GM12878 (cell line): ENCODE measurements around the gene TIPARP. TPM values are rescaled to one million over a fixed set of nuclear protein-coding genes. Genes with fewer than 3 reads are reported as not detected.
A peak's percentile ranks its signal among the peaks of the same experiment; 100 is the strongest.

Source experiments
- ATAC-seq: fragments of 200-7000 bp; cut with Tn5 transposase; 3 replicates; pipeline ENCODE4 v1.9.1; 2020; ENCODE audit warnings: mild to moderate bottlenecking, moderate library complexity
- BruUV-seq: library from RNA; stranded (reverse); fragments of 400-500 nt; replicated peaks from 2 replicates; lab custom pipeline; 2021; lab: Mats Ljungman, UMichigan
- CTCF ChIA-PET: fragments of 300-600 bp; sonication (Branson Sonifier 250); formaldehyde crosslinking; extraction: SDS; loops from one replicate; lab custom pipeline; 2021; ENCODE audit warnings: inconsistent platforms; lab: Yijun Ruan, JAX
- POLR2A ChIA-PET: fragments of 350-600 bp; formaldehyde crosslinking; extraction: SDS; loops from one replicate; lab custom pipeline; 2021; ENCODE audit warnings: inconsistent platforms; lab: Charles Lee
- RAD21 ChIA-PET: fragments of 300-600 bp; sonication (Branson Sonifier 250); formaldehyde crosslinking; loops from one replicate; lab custom pipeline; 2023; ENCODE audit warnings: antibody characterized with exemption; ENCODE audit not compliant: unreplicated experiment; lab: Charles Lee
- SMC1A ChIA-PET: fragments of 300-600 bp; sonication (Branson Sonifier 250); formaldehyde crosslinking; loops from one replicate; lab custom pipeline; 2023; ENCODE audit not compliant: unreplicated experiment, uncharacterized antibody; lab: Charles Lee
- DNase-seq: peaks from one replicate; pipeline ENCODE4 v3.0.0-alpha.2; 2011; ENCODE audit warnings: low read depth, low spot score
- FAIRE-seq: peaks from 3 replicates; lab custom pipeline; 2011; peaks lifted over from hg19 to GRCh38; lab: Jason Lieb, UNC
- H2AFZ ChIP-seq: 2 replicates; pipeline ENCODE4 v1.6.0; 2011; ENCODE audit warnings: low read depth, low read length, control low read depth; ENCODE audit not compliant: control insufficient read depth
- H3K27ac ChIP-seq: 2 replicates; pipeline ENCODE4 v1.5.1; 2011; ENCODE audit warnings: control low read depth; ENCODE audit not compliant: control insufficient read depth, insufficient read depth
- H3K27me3 ChIP-seq, 2 experiments: replicated peaks in 1 of 2; 2 replicates each; pipeline versions ENCODE4 v1.6.0 to v1.6.1; 2011; ENCODE audit warnings: low read length in 1 of 2; ENCODE audit not compliant: control insufficient read depth in 2 of 2, insufficient read depth in 2 of 2
- H3K36me3 ChIP-seq, 2 experiments: 2 replicates each; pipeline ENCODE4 v1.5.1; 2011; ENCODE audit warnings: low read length in 1 of 2; ENCODE audit not compliant: control insufficient read depth in 2 of 2, insufficient read depth in 2 of 2
- H3K4me1 ChIP-seq: 2 replicates; pipeline ENCODE4 v1.6.1; 2011; ENCODE audit warnings: mild to moderate bottlenecking, low read length, moderate library complexity, mixed read lengths; ENCODE audit not compliant: control insufficient read depth, insufficient read depth
- H3K4me2 ChIP-seq: 2 replicates; pipeline ENCODE4 v1.6.0; 2011; ENCODE audit warnings: control low read depth; ENCODE audit not compliant: control insufficient read depth, insufficient read depth
- H3K4me3 ChIP-seq: fragments of 200-600 bp; sonication (generic); 2 replicates; pipeline ENCODE4 v1.5.1; 2016
- H3K79me2 ChIP-seq: 2 replicates; pipeline ENCODE4 v1.6.0; 2011; ENCODE audit warnings: low read length; ENCODE audit not compliant: control insufficient read depth, insufficient read depth
- H3K9ac ChIP-seq: 2 replicates; pipeline ENCODE4 v1.8.0; 2011; ENCODE audit warnings: low read length, control low read depth, mixed read lengths; ENCODE audit not compliant: control insufficient read depth, insufficient read depth
- H3K9me3 ChIP-seq: replicated peaks from 3 replicates; pipeline ENCODE4 v1.5.1; 2011; ENCODE audit warnings: mild to moderate bottlenecking, low read length; ENCODE audit not compliant: control insufficient read depth, insufficient read depth
- H4K20me1 ChIP-seq: 2 replicates; pipeline ENCODE4 v1.6.0; 2011; ENCODE audit not compliant: control insufficient read depth, insufficient read depth
- ATF7 ChIP-seq: fragments of 450-650 bp; IDR thresholded peaks from 2 replicates; pipeline ENCODE4 v1.6.1; 2016; ENCODE audit warnings: low read depth, mild to moderate bottlenecking
- CEBPB ChIP-seq, 2 experiments: fragments of 150-350 bp in 1 of 2; IDR thresholded peaks; 2 replicates each; pipeline ENCODE4 v1.6.1; 2012 to 2014; ENCODE audit warnings: low read depth in 2 of 2, low read length in 2 of 2, borderline replicate concordance in 1 of 2, inconsistent platforms in 1 of 2
- CHD4 ChIP-seq: fragments of 200-600 bp; sonication (generic); IDR thresholded peaks from 2 replicates; pipeline ENCODE4 v1.6.1; 2016; ENCODE audit warnings: mild to moderate bottlenecking
- KDM1A ChIP-seq: fragments of 200-600 bp; sonication (generic); IDR thresholded peaks from 2 replicates; pipeline ENCODE4 v1.6.1; 2016; ENCODE audit warnings: borderline replicate concordance
- PML ChIP-seq: IDR thresholded peaks from 2 replicates; pipeline ENCODE4 v1.6.1; 2012; ENCODE audit warnings: low read length, inconsistent platforms
- POLR2AphosphoS5 ChIP-seq: IDR thresholded peaks from 2 replicates; pipeline ENCODE4 v1.6.1; 2011; ENCODE audit warnings: mild to moderate bottlenecking, low read length, inconsistent platforms
- SREBF1 ChIP-seq: IDR thresholded peaks from 2 replicates; pipeline ENCODE4 v1.6.1; 2012; ENCODE audit warnings: mild to moderate bottlenecking, low read length
- TBL1XR1 ChIP-seq: IDR thresholded peaks from 2 replicates; pipeline ENCODE4 v1.6.1; 2012; ENCODE audit warnings: low read depth, low read length, improper control_type of control experiment
- YY1 ChIP-seq: IDR thresholded peaks from 2 replicates; pipeline ENCODE4 v1.6.1; 2011; ENCODE audit warnings: low read depth, mild to moderate bottlenecking, low read length
- WGBS: methylation state at CpG from one replicate; pipeline ENCODE4 v1.1.6; 2016; ENCODE audit warnings: low lambda C conversion rate; ENCODE audit not compliant: insufficient replicate concordance, insufficient coverage; ENCODE audit errors: missing lambda C conversion rate; 5-methylcytosine and 5-hydroxymethylcytosine counted together
- in situ Hi-C: fragments of 300-500 bp; cut with MboI; formaldehyde crosslinking; loops from 9 replicates; pipeline ENCODE4 v1.14.3; 2018; ENCODE audit warnings: mixed read lengths
- intact Hi-C: fragments of 100-400 bp; cut with micrococcal nuclease; formaldehyde crosslinking; loops from one replicate; pipeline ENCODE4 v1.14.2; 2022; ENCODE audit not compliant: unreplicated experiment
- polyA plus RNA-seq, 11 experiments: library from polyadenylated mRNA; depleted of rRNA in 4 of 11; unstranded in 6 of 11; stranded (reverse) in 5 of 11; fragments of >200 nt; fragmentation: Nextera tagmentation in 4 of 11; fragmentation: Illumina TruSeq in 1 of 11; extraction: Ambion mirVana in 4 of 11; extraction: Trizol in 1 of 11; gene quantifications; 1 replicate in 1 of 11; 2 replicates in 10 of 11; pipeline versions ENCODE4 v1.2.1 to v1.2.3, GENCODE V29; 2011 to 2016; ENCODE audit warnings: inconsistent platforms in 2 of 11, missing spikeins in 2 of 11, low read depth in 1 of 11
- total RNA-seq, 4 experiments: library from RNA; depleted of rRNA in 3 of 4; stranded (reverse); fragments of >200 nt in 3 of 4; fragmentation: Illumina TruSeq in 1 of 4; extraction: Trizol in 1 of 4; gene quantifications; 2 replicates each; pipeline versions ENCODE4 v1.2.1 to v1.2.3, GENCODE V29; 2013 to 2021

Gene TIPARP
- total and polyA plus RNA-seq, 10 of the 15 experiments (the other 5 are each of a cell fraction or from before 2014, with no cell fraction given) = 3.2 to 21.5 (median 12.0) TPM

GRCh38 chr3:156682501-156682900 lies 8.1 kb downstream of the TIPARP start:
- ChIA-PET POLR2A (interaction anchor here (0.6 to 1.2 kb wide), 4 partner anchors 21 to 464 kb away, joined by 3 to 8 read pairs (median 5); no protein-coding TSS in a partner anchor), SMC1A (interaction anchor here (0.6 to 3.6 kb wide), 25 partner anchors 9 to 457 kb away, joined by 3 to 12 read pairs (median 4); partner anchors contain the start of gene TIPARP), RAD21 (interaction anchor here (0.5 to 2.8 kb wide), 17 partner anchors 9 to 532 kb away, joined by 3 to 12 read pairs (median 3); partner anchors contain the start of genes LEKR1, SSR3 and TIPARP), CTCF (interaction anchor here (0.8 to 1.8 kb wide), 14 partner anchors 9 to 455 kb away, joined by 3 to 14 read pairs (median 4); no protein-coding TSS in a partner anchor)
- DNase-seq (no peak), FAIRE-seq (no peak), ATAC-seq (peak; percentile 18)
- in situ Hi-C loops = loop anchor here (5.0 kb wide), 1 partner anchor 130 kb away; no protein-coding TSS in a partner anchor
- no peaks in the 10 kb centered on the region for H3K27me3 ChIP-seq
- peaks cover 3 to 23% of the 10 kb centered on the region in 2 experiments for H3K36me3 ChIP-seq
- peaks cover 99% of the 10 kb centered on the region for H3K79me2 ChIP-seq
- H3K4me1 ChIP-seq = peaks cover 46% of the 10 kb centered on the region
- intact Hi-C loops = no loop called here
- TF ChIP-seq SREBF1 = no peak
- no peak for TF ChIP-seq TBL1XR1
- TF ChIP-seq PML = no peak
- TF ChIP-seq CEBPB (IDR thresholded peaks at IDR 0.05; ENCODE audit: borderline replicate concordance in 1 of 2, low read depth in 2 of 2, low read length in 2 of 2) = no peak
- no peak for TF ChIP-seq YY1
- no peak for TF ChIP-seq KDM1A
- no peak for TF ChIP-seq ATF7
- no peak for TF ChIP-seq POLR2AphosphoS5
- no peak for TF ChIP-seq CHD4
- peak overlapping the region; percentile 91 for H3K4me2 ChIP-seq
- no peak overlapping the region for H3K9ac ChIP-seq
- no peaks in the 10 kb centered on the region; the same call in 1 of the 2 replicates for H4K20me1 ChIP-seq
- H2AFZ ChIP-seq = no peak overlapping the region
- peak overlapping the region; percentile 42; the same call in 1 of the 2 replicates for H3K4me3 ChIP-seq
- BruUV-seq = no TSS peak
- H3K27ac ChIP-seq = no peak overlapping the region
- no peaks in the 10 kb centered on the region for H3K9me3 ChIP-seq
- WGBS = 36% methylated on average over 1 of the region's 1 CpG
